Ectodermal cell (in vitro differentiated cells): ENCODE measurements around the gene RUSC2.
"Not testable (repeated sequence)": the region's sequence is repeated elsewhere in the genome, so short reads cannot be mapped to it uniquely, and the experiment has no call there.

Source experiments
- H3K27ac ChIP-seq: 2 replicates; pipeline ENCODE4 v1.7.0; 2013; ENCODE audit warnings: mild to moderate bottlenecking, low read depth, low read length; ENCODE audit not compliant: insufficient read depth, poor library complexity, severe bottlenecking
- H3K27me3 ChIP-seq: 2 replicates; pipeline ENCODE4 v1.7.0; 2013; ENCODE audit warnings: mild to moderate bottlenecking, low read length; ENCODE audit not compliant: insufficient read depth, control insufficient read depth, poor library complexity, severe bottlenecking
- H3K36me3 ChIP-seq: one replicate; pipeline ENCODE4 v1.7.0; 2013; ENCODE audit warnings: low read length; ENCODE audit not compliant: control insufficient read depth, insufficient read depth
- H3K4me1 ChIP-seq: one replicate; pipeline ENCODE4 v1.7.0; 2013; ENCODE audit warnings: low read length; ENCODE audit not compliant: control insufficient read depth, insufficient read depth
- H3K4me3 ChIP-seq: 2 replicates; pipeline ENCODE4 v1.7.0; 2013; ENCODE audit warnings: low read depth, low read length, control low read depth; ENCODE audit not compliant: insufficient read depth
- H3K9me3 ChIP-seq: 2 replicates; pipeline ENCODE4 v1.7.0; 2013; ENCODE audit warnings: mild to moderate bottlenecking, low read length, moderate library complexity; ENCODE audit not compliant: control insufficient read depth
- WGBS, 2 experiments: methylation state at CpG; one replicate each; pipeline ENCODE4 v1.1.7; 2013; ENCODE audit warnings: missing lambda C conversion rate in 2 of 2; 5-methylcytosine and 5-hydroxymethylcytosine counted together

The RUSC2 gene

DNA sequence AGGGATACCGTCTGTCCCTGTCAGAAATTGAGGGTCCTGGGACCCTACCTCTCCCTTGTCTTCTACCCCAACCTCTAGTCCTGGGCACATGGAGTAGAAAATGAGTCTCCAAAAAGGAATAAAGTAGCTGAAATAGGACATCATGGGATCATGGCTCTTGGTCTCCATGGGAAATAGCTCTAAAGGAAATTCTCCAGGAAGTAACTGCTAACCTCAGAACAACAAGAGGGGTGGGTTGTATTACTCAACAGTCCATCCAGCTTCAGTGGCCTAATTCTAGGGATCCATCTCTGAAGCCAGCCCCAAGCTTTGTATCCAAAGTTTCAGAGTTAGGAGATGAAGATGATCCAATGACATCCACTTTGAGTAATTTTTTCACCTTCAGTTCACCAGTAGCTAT, 11.0 kb upstream of the RUSC2 start:
- H3K4me1 ChIP-seq = no peaks in the 10 kb centered on the region
- H3K27ac ChIP-seq = no peak overlapping the region
- no peaks in the 10 kb centered on the region for H3K9me3 ChIP-seq
- WGBS, 2 experiments = 100% methylated on average over 1 of the region's 1 CpG
- no peaks in the 10 kb centered on the region for H3K36me3 ChIP-seq
- H3K4me3 ChIP-seq = no peak overlapping the region
- H3K27me3 ChIP-seq = no peaks in the 10 kb centered on the region

DNA sequence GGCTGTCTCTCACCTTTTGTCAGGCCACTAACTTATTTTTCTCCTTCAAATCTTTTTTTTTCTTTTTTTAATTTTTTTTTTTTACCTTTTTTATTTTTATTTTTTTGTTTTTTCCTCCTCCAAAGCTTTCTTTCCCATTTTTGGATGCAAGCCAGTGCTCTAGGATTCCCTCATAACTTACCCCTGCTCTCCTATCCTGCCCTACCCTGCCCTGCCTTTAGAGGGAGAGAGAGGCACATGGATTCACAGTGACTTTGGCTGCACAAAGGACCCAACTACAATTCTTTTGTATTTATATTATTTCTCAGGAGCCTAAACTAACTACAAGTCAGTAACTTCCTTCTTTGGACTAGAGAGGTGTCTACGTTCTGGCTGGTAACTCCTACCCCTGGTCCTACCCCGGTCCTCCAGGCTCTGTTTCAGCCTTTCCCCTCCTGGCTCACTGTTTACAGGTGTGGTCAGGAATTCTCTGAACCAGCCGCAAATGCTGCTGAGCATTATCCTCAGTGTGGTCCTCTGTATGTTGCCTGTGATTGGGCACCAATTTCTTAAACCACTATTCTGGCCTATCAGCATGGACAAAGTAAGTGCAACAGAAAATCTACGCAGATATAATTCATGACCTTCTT, 8.4 kb upstream of the RUSC2 start:
- WGBS, 2 experiments = 88 to 93% methylated on average over 4 of the region's 4 CpGs

DNA sequence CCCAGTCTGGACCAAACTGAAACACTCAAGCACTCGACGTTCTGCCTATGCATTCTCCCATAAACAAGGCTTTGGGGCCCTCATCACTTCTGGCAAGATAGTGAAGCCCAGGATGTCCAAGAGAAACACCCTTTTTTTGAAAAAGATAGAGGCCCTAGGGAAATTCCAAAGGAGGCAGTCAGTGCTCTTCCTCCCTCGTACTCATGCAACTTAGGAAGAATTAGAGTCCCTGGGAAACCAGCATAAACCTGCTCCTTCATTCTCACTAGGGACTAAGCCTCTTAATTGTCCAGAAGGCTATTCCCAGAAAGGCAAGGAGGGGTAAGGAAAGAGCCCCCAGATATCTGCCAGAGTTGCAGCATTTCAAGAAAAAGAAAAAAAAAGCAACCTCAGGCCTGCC, 7.8 kb upstream of the RUSC2 start:
- no peak overlapping the region for H3K27ac ChIP-seq
- no peaks in the 10 kb centered on the region for H3K9me3 ChIP-seq
- H3K4me3 ChIP-seq = no peak overlapping the region
- no peaks in the 10 kb centered on the region for H3K36me3 ChIP-seq
- no peaks in the 10 kb centered on the region for H3K27me3 ChIP-seq
- WGBS, 2 experiments = 82 to 89% methylated on average over 3 of the region's 3 CpGs
- H3K4me1 ChIP-seq = no peaks in the 10 kb centered on the region

More for the DNA sequence above, 8.4 kb upstream of the RUSC2 start:
- Histone ChIP-seq H3K27ac (no peak overlapping the region), H3K36me3 (no peaks in the 10 kb centered on the region), H3K4me3 (no peak overlapping the region), H3K4me1 (no peaks in the 10 kb centered on the region), H3K9me3 (no peaks in the 10 kb centered on the region), H3K27me3 (no peaks in the 10 kb centered on the region)

DNA sequence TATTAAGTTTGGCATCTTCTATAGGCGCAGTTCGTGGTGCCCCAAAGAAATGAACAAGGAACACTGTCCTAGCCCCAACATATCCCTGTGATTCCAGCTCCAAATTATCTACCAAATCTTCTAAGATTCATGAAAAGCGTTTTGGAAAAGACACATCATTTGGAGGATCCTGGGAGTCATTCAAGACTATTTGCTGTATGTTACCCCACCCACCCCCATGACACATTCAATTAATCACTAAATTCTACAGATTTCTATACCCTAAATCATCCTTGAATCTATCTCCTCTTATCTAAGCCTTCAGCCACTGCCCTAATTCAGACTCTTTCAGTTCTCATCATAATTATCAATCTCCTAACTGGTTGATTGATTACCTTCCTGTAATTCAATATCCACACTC, 5.5 kb upstream of the RUSC2 start:
- 93 to 96% methylated on average over 3 of the region's 3 CpGs for WGBS, 2 experiments
- Histone ChIP-seq H3K27me3 (no peaks in the 10 kb centered on the region), H3K27ac (no peak overlapping the region), H3K4me1 (peaks cover 7% of the 10 kb centered on the region), H3K9me3 (no peaks in the 10 kb centered on the region), H3K36me3 (no peaks in the 10 kb centered on the region), H3K4me3 (no peak overlapping the region)

DNA sequence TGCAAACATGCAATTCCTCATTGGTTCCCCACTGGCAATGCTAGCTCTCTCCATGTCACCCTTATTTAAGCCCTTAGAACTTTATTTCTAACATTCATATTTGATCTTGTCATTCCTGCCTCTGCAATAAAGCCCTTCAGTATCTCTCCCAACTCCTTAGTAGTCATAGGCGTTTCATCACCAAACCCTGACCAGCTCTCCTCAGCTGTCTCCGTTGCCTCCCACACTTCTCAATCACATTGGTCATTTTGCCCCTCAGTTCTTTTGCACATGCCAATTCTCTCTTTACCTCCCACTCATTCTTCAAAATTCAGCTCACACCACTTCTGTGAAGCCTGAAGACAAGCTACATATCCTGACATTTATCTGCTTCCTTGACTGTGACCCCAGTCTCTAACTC, 2.8 kb upstream of the RUSC2 start:
- Histone ChIP-seq H3K9me3 (no peaks in the 10 kb centered on the region), H3K4me3 (no peak overlapping the region), H3K27me3 (peaks cover 8% of the 10 kb centered on the region), H3K36me3 (no peaks in the 10 kb centered on the region), H3K27ac (no peak overlapping the region), H3K4me1 (peaks cover 7% of the 10 kb centered on the region)
- WGBS, 2 experiments = 90% methylated on average over 2 of the region's 2 CpGs

DNA sequence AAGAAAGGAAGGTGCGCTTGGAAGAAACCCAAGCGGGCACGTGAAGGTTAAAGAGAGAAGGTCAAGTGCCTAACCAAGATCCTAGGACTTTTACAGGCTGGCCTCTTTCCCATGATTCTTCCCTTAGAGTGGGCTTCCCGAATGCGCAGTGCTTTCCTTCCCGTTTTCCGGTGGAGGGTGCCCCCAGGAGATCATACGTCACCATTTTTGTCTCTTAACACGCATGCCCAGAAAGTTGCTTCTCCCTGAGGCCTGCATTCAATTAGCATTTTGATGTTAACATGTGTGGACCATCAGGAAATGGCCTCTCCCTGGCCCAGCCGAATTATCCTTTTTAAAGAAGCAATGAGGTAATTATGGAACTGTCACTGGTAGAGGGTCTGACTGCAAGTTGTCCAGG, 1.9 kb upstream of the RUSC2 start:
- H3K4me1 ChIP-seq = peaks cover 7% of the 10 kb centered on the region
- WGBS, 2 experiments = 93 to 96% methylated on average over 10 of the region's 10 CpGs
- no peaks in the 10 kb centered on the region for H3K36me3 ChIP-seq
- H3K27me3 ChIP-seq = peaks cover 8% of the 10 kb centered on the region
- H3K27ac ChIP-seq = no peak overlapping the region
- no peak overlapping the region for H3K4me3 ChIP-seq
- H3K9me3 ChIP-seq = no peaks in the 10 kb centered on the region

DNA sequence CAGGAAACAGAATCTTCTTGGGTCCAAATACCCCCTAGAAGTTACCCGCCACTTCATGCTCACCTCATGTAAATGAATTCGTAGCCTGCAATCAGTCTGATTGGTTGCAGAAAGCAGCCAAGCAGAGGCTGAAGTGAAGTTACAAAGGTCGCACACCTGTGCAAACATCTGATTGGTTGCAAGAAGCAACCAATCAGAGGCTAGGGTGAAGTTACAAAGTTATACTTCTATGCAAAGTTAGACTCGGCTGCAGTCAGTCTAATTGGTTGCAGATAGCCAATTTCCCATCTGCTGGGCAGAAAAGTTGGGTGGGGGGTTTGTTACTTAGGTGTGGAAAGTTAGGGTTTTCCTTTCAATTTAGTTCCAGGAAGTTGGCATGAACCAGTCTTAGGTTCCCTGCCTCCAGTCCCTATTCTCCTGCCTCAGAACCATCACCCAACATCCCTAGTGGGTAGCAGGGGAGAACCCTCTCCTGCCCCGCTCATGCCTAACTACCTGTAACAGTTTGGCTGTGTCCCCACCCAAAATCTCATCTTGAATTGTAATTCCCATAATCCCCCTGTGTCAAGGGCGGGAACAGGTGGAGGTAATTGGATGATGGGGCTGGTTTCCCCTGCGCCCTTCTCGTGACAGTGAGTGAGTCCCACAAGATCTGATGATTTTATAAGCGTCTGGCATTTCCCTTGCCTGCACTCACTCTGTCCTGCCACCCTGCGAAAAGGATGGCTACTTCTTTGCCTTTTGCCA, 1.2 kb upstream of the RUSC2 start:
- WGBS, 2 experiments = 62 to 67% methylated on average over 10 of the region's 10 CpGs
- H3K4me1 ChIP-seq = peaks cover 7% of the 10 kb centered on the region
- no peaks in the 10 kb centered on the region for H3K9me3 ChIP-seq
- no peak overlapping the region for H3K27ac ChIP-seq
- H3K36me3 ChIP-seq = no peaks in the 10 kb centered on the region
- peak overlapping the region; percentile 49 for H3K4me3 ChIP-seq
- peaks cover 8% of the 10 kb centered on the region for H3K27me3 ChIP-seq

DNA sequence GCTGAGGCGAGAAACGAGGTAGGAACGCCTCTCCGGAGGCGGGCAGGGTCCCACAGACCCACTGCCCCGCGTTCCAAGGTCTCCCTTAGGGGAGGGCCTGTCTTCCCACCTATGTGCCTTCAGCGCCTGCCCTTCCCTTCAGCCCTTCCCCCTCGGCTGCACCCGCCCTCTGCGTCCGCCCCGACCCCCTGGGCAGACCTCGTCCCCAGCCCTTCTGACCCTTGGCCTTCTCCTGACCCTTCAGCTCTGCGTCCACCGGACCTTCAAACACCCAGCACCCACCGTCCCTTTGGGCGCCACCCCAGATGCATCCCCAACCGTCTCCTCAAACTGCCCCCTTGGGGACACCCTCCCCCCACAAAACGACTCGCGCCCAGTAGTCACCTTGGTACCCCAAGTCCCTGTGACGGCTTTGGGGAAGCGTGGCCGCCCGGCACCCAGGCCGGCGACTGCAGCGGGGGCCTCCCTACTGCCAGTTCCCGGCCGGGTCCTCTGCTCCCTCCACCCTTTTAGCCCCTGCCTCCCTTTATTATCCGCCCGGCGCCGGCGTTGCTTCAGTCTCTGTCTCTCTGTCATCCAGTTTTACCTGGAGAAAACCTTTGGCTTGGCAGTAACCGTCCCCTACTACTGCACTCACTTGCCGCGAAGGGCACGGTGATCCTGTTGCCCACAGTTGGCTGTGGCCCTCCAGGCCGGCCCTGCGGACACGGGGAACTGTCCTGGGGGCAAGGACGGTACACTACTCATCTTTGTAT, 421 bp downstream of the RUSC2 start:
- Histone ChIP-seq H3K36me3 (no peaks in the 10 kb centered on the region), H3K9me3 (no peaks in the 10 kb centered on the region), H3K27ac (no peak overlapping the region), H3K27me3 (peaks cover 8% of the 10 kb centered on the region), H3K4me3 (peak overlapping the region; percentile 49), H3K4me1 (peaks cover 7% of the 10 kb centered on the region)
- WGBS, 2 experiments = 4 to 5% methylated on average over 44 of the region's 44 CpGs

DNA sequence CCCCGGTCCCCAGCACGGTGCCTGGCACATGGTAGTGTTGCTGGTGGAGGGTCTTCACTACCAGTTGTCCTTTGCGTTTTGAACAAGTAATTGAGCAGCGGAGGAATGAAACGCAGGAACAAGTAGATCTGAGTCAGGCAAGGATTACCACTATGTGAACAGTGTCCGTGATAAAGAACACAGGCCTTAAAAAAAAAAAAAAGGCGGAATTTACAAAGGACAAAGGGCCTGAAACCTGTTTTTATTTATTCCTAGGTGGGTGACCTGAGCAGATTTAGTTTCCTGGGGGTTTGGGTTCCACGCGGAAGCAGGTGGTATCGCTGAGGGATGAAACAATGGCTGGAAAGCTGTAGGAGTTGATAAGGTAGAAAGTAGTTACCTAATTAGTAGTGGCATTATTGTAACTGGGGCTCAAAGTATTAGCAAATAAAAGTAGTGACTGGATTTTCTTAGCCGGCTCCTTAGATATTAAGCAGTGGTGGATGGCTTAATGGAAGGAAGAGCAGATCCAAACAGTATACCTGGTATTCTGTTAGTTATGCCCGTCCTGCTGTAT, 1.1 kb downstream of the RUSC2 start:
- Histone ChIP-seq H3K9me3 (no peaks in the 10 kb centered on the region), H3K36me3 (no peaks in the 10 kb centered on the region), H3K27ac (no peak overlapping the region), H3K27me3 (peaks cover 8% of the 10 kb centered on the region), H3K4me1 (peaks cover 7% of the 10 kb centered on the region), H3K4me3 (peak overlapping the region; percentile 49)
- 65% methylated on average over 12 of the region's 12 CpGs for WGBS, 2 experiments

DNA sequence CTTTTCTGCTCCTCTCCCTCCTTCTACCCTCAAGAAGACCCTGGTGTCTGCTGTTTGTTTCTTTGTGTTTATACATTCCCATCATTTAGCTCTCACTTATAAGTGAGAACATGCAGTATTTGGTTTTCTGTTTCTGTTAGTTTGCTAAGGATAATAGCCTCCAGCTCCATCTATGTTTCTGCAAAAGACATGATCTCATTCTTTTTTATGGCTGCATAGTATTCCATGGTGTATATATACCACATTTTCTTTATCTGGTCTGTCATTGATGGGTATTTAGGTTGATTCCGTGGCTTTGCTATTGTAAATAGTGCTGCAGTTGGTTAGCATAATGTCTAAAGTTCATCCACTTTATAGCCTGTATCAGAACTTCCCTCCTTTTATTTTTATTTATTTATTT, 3.2 kb downstream of the RUSC2 start:
- H3K27ac ChIP-seq, H3K9me3 ChIP-seq, H3K36me3 ChIP-seq, H3K4me1 ChIP-seq, H3K27me3 ChIP-seq, H3K4me3 ChIP-seq: not testable (repeated sequence)
- 50% methylated on average over 1 of the region's 1 CpG; no CpG with 5 or more reads in 1 of the 2 experiments for WGBS, 2 experiments
